Colon (tissue), 2 donors: ENCODE measurements around the gene GRK6.

Experiments used
- FAIRE-seq: peaks from 2 replicates; lab custom pipeline; 2012; peaks lifted over from hg19 to GRCh38; lab: Jason Lieb, UNC
- donor health status: control.
- donor health status: control.

GRK6 gene

DNA sequence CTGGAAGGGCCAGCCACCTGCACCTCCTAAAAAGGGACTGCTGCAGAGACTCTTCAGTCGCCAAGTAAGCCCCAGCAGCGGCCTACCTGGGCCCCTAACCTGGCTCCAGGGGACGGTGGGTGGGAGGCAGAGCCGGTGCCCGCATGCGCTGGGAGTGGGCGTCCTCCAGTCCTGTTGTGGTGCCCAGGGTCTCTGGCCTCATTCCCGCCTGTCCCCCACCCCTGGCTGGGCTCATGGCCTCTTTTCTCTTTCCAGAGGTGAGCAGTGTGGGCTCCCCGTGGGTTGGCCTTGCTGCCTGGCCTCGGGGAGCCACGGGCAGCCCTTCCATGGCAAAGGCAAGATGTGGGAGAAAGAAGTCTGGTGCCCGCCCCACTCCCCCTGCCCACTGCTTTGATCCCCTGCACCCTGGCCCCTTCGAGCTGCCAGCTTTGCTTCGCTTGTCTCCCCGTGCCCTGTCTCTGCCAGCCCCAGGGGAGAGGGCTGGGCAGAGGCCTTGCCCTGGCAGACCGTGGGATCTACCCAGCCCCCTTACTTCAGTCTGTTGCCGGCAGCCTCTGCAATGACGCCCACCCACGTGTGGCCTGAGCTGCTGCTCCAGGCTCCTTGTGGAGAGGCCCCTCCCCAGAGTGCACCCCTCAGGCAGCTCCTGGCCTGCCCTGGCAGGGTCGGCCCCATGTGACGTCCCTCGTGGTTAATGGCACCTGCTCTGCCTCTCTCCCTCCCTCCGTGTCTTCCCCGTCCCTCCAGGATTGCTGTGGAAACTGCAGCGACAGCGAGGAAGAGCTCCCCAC lies 14.7 kb downstream of the GRK6 start:
- no peak for FAIRE-seq

- FAIRE-seq: no peak
These were observed 15.8 kb downstream of the GRK6 start for GRCh38 chr5:177442066-177442826.

- FAIRE-seq: no peak
These were observed 16.9 kb downstream of the GRK6 start for GRCh38 chr5:177443144-177443983.

GRCh38 chr5:177444106-177445051 lies 17.9 kb downstream of the GRK6 start:
- FAIRE-seq: no peak

GRCh38 chr5:177445052-177445916 lies 18.8 kb downstream of the GRK6 start:
- FAIRE-seq: no peak

DNA sequence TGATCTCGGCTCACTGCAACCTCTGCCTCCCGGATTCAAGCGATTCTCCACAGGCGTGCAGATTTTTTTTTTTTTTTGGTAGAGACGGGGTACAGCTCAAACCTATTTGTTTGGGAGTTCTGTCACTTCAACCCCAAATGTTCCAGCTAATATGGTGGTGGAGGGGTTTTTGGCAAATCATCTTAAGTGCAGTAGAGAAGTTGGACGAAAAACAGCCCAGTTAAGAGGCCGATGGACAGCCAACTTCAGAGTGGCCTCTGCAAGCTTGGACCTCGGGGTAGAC lies 19.4 kb downstream of the GRK6 start:
- no peak for FAIRE-seq

DNA sequence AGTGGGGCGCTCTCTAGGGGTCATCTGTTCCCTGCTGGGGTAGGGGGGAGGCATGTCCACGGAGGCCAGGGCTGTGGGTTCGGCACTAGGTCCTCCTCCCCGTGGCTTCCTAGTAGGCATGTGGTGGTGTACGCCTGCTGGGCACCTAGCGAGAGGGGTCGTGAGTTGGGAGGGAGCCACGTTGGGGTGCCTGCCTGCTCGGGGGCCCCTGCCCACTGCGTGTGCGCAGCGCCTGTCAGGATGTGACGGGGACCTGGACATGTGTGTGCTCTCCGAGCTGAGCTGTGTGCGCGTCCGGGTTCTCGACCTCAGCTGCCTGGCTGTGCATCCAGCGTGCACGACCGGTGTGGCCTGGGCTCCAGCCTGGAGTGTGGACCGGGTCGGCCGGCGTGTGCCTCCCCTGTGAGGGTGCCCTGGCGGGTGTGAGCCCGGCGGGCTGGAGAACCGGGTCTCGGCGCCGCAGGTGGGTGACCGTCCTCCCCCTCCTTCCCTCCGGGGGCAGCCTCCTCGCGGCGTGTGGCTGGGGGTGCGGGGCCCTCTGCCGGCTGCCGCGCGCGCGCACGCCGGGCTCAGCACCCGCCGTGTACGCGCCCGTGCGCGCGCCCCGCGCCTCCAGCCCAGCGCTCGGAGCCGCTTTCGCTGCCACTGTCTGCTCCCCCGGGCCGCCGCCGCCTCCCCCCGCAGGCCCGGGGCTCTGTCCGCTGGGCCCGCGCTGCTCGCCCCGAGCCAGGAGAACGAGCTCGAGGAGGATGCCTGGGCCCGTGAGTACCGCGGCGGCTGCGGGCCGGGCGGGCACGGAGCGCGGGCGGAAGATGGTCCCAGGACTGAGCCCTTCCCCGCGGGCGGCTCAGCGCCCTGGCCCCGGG lies 20.0 kb downstream of the GRK6 start, which contains the start of gene PRR7:
Gene PRR7 (plus strand): TSS at position 615 of the 866 bp plus-strand sequence. CDS start 8,254 bp downstream, outside the sequence.
- FAIRE-seq: no peak

GRCh38 chr5:177447066-177447610 lies 20.7 kb downstream of the GRK6 start:
- no peak for FAIRE-seq

DNA sequence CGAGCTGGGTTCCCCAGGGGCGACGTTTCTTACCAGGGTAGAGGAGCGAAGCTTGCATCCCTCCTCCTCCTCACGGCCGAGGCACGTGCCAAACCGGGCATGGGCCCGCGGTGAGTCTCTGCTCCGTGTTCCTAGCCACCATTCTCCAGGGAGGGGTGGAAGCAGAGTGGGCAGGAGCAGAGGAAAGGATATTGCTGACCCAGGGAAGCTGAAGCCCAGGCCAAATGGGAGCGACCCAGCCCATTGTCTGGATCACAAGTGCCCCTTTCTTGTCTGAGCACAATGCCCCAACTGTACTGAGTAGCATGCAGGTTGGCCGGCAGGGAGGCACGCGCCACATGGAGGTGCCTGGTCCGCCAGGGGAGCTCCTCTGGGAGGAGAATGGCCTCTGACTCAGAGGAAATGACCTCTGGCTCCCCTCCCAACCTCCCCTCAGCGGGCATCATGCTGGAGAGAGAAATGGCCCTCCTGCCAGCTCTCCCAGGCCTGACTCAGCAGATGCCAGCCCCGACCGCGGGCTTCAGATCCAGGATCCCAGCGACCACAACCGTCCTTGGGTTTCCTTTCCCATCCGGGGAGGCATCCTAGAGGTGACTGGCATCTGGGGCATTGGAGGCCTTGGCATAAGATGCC lies 21.3 kb downstream of the GRK6 start:
- FAIRE-seq: no peak

DNA sequence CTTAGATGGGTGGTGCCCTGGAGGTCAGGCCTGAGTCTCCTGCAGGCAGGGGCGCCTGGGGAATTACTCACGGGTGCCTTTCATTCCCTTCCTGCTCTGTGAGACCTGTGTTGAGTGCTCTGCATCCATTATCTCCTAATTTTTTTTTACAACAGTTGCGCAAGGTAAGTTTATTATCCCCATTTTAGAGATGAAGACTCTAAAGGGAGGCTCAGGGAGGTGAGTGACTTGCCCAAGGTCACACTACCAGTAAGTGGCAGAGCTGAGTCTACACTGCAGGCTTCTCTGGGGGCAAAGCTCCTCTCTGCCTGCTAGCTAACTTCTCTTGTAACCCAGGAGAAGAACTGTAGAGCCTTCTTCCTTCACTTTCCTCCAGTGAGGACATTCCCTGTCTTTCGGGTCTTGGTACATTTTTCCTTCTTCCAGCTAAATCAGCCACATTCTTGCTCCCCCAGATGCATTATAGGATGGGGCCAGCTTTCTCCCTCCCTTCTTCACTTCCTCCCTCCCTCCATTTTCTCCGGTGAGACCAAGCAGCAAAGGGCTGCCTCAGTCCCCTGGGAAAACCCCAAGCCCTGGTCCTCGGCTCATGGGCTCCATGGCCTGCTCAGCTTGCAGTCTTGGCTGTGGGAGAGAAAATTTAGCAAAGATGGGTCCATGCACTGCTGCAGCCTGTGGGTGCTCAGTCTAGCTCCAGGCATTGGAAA lies 21.9 kb downstream of the GRK6 start:
- no peak for FAIRE-seq

DNA sequence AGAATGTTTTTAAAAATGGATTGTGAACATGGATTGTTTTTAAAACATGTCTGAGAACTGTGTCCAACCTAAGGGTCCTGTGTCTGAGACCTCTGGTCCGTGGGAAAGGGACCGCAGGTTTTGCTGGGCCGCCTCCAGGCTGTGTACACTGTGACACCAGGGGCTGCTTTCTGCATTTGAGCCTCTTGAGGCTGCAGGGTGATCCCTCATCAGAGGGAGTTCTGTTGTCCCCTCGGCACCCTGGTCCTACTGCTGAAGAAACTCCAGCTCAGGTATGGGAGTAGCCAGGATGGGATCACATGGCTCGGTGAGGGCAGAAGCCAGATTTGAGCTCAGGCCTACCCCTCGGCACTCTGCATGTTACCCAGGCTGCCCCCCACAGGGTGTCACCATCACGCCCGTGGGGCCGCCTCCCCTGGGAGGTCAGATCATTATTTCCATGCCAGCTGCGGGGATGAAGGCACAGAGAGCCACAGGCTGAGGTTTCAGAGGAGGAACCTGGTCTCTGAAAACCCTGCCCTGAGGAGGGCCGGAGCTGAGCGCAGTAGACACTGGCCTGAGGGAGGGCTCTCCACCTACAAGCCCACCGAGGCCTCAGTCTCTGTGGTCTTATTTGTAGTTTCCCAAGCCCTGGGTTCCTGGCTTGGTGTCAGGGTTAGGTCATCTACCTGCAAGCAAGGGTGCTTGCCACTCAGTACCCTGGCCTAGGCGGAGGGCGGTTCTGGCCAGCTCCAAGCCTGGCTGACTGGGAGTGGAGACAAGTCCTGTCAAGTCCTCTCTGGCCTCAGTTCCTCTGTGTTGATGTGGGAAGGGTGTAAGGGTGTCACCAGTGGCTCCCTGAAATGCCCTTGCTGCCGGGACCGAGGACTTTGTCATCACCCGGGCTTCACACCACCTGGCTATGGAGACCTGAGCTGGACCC lies 22.9 kb downstream of the GRK6 start:
- no peak for FAIRE-seq

DNA sequence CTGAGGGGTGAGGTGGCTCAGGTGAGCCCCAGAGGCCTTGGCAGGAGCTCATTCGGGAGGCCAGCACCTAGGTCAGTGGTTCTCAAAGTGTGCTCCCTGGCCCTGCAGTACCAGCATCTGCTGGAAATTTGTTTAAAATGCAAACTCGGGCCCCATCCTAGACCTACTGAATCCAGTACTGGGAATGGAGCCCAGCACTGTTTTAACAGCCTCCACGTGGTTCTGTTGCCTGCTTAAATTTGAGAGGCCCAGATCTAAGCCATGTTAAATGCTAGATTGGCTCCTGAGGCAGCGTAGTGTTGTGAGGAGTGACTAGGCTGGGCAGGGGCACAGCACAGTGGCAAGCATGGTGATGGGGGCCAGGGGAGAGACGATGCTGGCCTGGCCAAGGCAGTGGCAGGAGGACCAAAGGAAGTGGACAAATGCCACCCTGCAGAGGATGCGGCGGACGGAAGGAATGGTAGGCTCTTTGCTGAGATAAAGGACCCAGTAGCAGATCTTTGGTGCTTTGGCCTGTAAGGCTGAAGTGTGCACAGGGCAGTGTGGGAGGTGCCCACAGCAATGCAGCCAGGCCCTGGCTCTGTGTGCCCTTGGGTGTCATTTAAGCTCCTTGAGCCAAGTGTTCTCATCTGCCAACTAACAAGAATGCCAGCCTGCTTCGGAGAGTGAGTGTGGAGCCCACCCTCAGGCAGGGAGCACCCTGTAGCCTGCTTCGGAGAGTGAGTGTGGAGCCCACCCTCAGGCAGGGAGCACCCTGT lies 24.4 kb downstream of the GRK6 start:
- no peak for FAIRE-seq

GRCh38 chr5:177452688-177453638 lies 26.5 kb downstream of the GRK6 start:
- no peak for FAIRE-seq

DNA sequence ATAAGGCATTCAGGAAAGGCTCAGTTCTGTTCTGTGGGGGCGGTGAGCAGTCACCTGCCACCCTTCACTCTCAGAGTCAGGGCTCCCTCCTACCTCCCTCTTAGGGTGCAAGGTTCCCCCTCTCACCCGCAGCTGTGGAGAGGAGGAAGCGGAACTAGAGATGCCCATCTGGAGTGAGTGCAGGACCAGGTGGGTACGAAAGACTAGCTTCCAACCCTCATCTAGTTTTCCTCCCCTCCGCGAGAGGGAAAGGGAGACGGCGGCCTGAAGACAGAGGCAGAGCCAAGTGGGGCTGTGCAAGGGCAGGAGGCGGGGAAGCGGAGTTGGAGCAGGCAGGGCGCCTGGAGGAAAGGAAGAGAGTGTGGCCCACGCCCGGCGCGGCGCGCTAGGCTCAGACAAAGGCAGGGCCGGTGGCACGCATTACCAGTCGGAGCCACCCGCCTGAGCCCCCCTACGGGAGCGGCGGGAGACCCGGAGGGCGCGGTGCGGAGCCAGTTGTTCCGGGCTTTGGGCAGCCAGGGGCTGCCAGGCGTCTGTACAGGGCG lies 27.4 kb downstream of the GRK6 start:
- FAIRE-seq: no peak
